Erythroblast (primary cell): ENCODE results near the gene CDK14.

Experiments used
- GATA1 ChIP-seq: IDR thresholded peaks from 2 replicates; pipeline ENCODE4 v1.6.1; 2011; ENCODE audit warnings: low read depth, mild to moderate bottlenecking, control low read depth, low read length, moderate library complexity
- POLR2A ChIP-seq: IDR thresholded peaks from 2 replicates; pipeline ENCODE4 v1.6.1; 2011; ENCODE audit warnings: mild to moderate bottlenecking, low read length

DNA sequence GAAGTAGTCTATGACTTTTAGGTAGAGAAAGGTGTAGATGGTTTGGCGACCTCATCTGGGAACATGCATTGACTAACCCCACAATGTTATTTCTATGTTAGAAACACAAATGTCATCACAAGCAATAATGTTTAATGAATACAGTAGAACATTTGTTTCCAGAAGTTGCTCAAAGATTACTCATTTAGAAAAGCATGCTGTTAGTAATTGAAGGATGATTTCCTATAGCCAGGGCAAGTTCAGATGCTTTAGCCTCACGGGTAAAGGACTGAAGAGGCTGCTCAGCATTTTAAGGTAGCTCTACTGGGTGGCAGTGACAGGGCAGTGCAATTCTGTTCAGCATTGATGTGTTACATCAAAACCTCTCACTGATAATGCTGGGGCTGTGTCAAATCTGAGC lies 468.8 kb downstream of the CDK14 start:
- TF ChIP-seq POLR2A, result no peak
- no peak for TF ChIP-seq GATA1
